ENCODE results near the gene COQ10A. TPM values are rescaled to one million over a fixed set of nuclear protein-coding genes. Genes with fewer than 3 reads are reported as not detected.
"Not testable (repeated sequence)": the region's sequence is repeated elsewhere in the genome, so short reads cannot be mapped to it uniquely, and the experiment has no call there.

COQ10A gene
- total RNA-seq, 3 donors from 2014 or later = 18.7 to 23.7 (median 18.7) TPM

- intact Hi-C loops (cut with DNase I; ENCODE audit: low total_unique reads) = no loop called here
- no peaks in the 10 kb centered on the region for H3K9me3 ChIP-seq
- H3K4me3 ChIP-seq = no peak overlapping the region
- H3K4me1 ChIP-seq = peaks cover 0 to 6% of the 10 kb centered on the region in 2 donors
- no peaks in the 10 kb centered on the region for H3K27me3 ChIP-seq
- no peak overlapping the region for H3K27ac ChIP-seq
- H3K36me3 ChIP-seq = no peaks in the 10 kb centered on the region
- no peak for TF ChIP-seq POLR2AphosphoS5 (IDR thresholded peaks at IDR 0.05)
- no peak for TF ChIP-seq CTCF (IDR thresholded peaks at IDR 0.05)
- no peak for TF ChIP-seq POLR2A (IDR thresholded peaks at IDR 0.05)
- DNase-seq (ENCODE audit: low spot score in 2 of 2) = no peak
These were observed 5.1 kb upstream of the COQ10A start for GRCh38 chr12:56261503-56262232.

- H3K27me3 ChIP-seq; H3K4me3 ChIP-seq; H3K27ac ChIP-seq; H3K9me3 ChIP-seq; H3K36me3 ChIP-seq; intact Hi-C loops (cut with DNase I; ENCODE audit: low total_unique reads); H3K4me1 ChIP-seq; DNase-seq (ENCODE audit: low spot score in 2 of 2): not testable (repeated sequence)
These were observed 3.8 kb upstream of the COQ10A start for GRCh38 chr12:56262955-56263354.

GRCh38 chr12:56266068-56266692 lies 562 bp upstream of the COQ10A start:
- H3K27ac ChIP-seq = peak overlapping the region; percentile 96
- intact Hi-C loops (cut with DNase I; ENCODE audit: low total_unique reads); H3K27me3 ChIP-seq; H3K4me1 ChIP-seq; H3K9me3 ChIP-seq; DNase-seq (ENCODE audit: low spot score in 2 of 2); H3K36me3 ChIP-seq: not testable (repeated sequence)
- H3K4me3 ChIP-seq = peak overlapping the region; percentile 59 to 81 (median 75)

- H3K4me1 ChIP-seq = peaks cover 0 to 3% of the 10 kb centered on the region in 2 donors
- no peaks in the 10 kb centered on the region for H3K36me3 ChIP-seq
- no peaks in the 10 kb centered on the region for H3K9me3 ChIP-seq
- intact Hi-C loops (cut with DNase I; ENCODE audit: low total_unique reads) = no loop called here
- no peak for DNase-seq (ENCODE audit: low spot score in 2 of 2)
- TF ChIP-seq POLR2A (IDR thresholded peaks at IDR 0.05) (no peak), CTCF (IDR thresholded peaks at IDR 0.05) (no peak), POLR2AphosphoS5 (IDR thresholded peaks at IDR 0.05) (no peak)
- H3K27ac ChIP-seq = peak overlapping the region; percentile 96
- H3K27me3 ChIP-seq = no peaks in the 10 kb centered on the region
- H3K4me3 ChIP-seq = peak overlapping the region; percentile 59 to 81 (median 75)
These were observed 815 bp downstream of the COQ10A start for GRCh38 chr12:56267443-56268071.

GRCh38 chr12:56271031-56271430 lies 4.3 kb downstream of the COQ10A start:
- DNase-seq (ENCODE audit: low spot score in 2 of 2) = no peak
- H3K36me3 ChIP-seq = no peaks in the 10 kb centered on the region
- intact Hi-C loops (cut with DNase I; ENCODE audit: low total_unique reads) = loop anchor here (5.0 kb wide), 1 partner anchor 911 kb away; no protein-coding TSS in a partner anchor
- no peak overlapping the region for H3K27ac ChIP-seq
- no peaks in the 10 kb centered on the region for H3K27me3 ChIP-seq
- no peak for TF ChIP-seq POLR2AphosphoS5 (IDR thresholded peaks at IDR 0.05)
- no peak for TF ChIP-seq POLR2A (IDR thresholded peaks at IDR 0.05)
- no peak for TF ChIP-seq CTCF (IDR thresholded peaks at IDR 0.05)
- no peak overlapping the region for H3K4me3 ChIP-seq
- H3K9me3 ChIP-seq = no peaks in the 10 kb centered on the region
- peaks cover 0 to 3% of the 10 kb centered on the region in 2 donors for H3K4me1 ChIP-seq

- not testable (repeated sequence) for H3K4me1 ChIP-seq; H3K4me3 ChIP-seq; H3K27ac ChIP-seq; H3K9me3 ChIP-seq; DNase-seq (ENCODE audit: low spot score in 2 of 2); H3K36me3 ChIP-seq; H3K27me3 ChIP-seq
- intact Hi-C loops (cut with DNase I; ENCODE audit: low total_unique reads) = loop anchor here (5.0 kb wide), 1 partner anchor 910 kb away; no protein-coding TSS in a partner anchor
These were observed 5.7 kb downstream of the COQ10A start for GRCh38 chr12:56272468-56272867.
